NCI-H2081 (cell line): Measurements from ENCODE around the gene FAM227B.
A peak's percentile ranks its signal among the peaks of the same experiment; 100 is the strongest.
"Not testable (repeated sequence)": the region's sequence is repeated elsewhere in the genome, so short reads cannot be mapped to it uniquely, and the experiment has no call there.

Experiments
- DNase-seq, 2 experiments: peaks; one replicate each; lab custom pipeline; 2025; lab: John Stamatoyannopoulos, UW

The FAM227B gene

DNA sequence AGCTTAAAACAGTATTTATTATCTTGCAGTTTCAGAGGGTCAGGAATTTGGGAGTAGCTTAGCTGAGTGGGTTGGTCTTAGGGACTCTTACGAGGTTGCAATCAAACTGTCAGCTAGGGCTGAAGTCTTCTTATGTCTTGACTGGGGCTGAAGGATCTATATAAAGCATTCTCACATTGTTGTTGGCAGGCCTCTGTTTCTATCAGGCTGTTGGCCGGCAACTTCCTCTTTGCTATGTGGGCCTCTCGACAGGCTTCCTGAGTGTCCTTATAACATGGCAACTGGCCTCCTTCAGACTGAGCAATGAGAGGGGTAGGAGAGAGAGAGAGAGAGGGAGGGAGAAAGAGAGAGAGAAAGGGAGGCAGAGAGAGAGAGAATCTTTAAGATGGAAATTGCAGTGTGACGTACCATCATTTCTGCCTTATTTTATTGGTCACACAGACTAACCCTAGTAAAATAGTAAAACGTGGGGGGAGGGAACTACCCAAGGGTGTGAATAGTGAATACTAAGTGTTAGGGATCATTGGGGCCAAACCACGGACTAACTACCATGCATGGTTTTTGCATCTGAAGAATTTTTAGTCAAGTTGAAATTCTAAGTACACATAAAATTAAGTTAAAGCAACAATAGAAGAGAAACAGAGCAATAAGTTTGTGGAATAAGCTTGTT lies 181.5 kb downstream of the FAM227B start:
- no peak for DNase-seq

DNA sequence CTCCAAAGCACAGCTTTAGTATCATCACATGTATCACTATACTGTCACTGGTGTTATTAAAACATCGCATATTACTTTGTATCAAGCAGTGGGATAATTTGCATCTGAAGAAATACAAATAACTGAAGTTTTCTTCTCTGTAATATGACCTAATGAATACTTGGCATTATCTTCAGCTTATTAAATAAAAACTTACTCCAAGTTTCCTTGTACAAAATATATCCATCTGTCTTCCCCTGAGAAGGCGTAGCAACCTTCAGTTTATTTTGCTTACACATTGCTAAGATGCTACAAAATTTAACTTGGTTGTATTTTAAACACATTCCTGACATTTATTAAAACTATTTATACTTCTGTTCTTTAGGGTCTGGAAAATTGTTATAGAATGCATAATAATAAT lies 183.9 kb downstream of the FAM227B start:
- no peak for DNase-seq

DNA sequence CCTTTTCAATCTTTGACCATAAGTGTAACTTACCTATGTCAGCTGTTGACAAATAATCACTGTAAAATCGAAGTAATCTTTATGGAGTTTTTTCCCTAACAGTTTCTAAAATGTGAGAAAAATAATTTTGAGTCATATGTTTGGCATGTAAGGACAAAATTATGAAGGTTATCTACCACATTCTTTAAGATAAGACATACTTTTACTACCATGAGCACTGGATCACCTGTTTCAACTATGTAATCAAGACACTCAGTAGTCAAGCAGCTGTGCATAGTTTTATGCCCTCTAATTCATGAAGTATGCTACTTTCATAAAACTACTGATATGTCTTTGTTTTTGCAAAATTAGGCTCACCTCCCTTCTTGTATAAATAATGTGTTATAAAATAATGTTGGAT lies 185.4 kb downstream of the FAM227B start:
- DNase-seq = no peak

DNA sequence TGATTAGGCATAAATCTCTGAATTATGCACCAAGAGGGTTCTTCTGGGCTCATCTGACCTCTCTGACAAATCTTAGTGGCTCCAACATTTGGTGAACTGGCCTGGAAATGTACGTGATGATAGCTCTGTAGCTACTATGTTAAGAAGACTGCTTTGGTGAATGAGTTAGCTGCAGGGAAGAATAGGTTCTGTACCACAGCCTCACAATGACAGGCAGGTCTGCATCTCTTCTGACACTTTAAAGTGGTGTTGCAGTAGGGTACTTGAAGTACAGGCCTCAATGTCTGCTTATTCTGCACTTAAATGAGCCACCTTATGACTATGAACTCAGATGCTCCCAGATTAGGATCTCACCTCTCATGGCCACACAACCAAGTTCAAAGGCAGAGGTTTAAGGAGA lies 190.6 kb downstream of the FAM227B start:
- no peak for DNase-seq

DNA sequence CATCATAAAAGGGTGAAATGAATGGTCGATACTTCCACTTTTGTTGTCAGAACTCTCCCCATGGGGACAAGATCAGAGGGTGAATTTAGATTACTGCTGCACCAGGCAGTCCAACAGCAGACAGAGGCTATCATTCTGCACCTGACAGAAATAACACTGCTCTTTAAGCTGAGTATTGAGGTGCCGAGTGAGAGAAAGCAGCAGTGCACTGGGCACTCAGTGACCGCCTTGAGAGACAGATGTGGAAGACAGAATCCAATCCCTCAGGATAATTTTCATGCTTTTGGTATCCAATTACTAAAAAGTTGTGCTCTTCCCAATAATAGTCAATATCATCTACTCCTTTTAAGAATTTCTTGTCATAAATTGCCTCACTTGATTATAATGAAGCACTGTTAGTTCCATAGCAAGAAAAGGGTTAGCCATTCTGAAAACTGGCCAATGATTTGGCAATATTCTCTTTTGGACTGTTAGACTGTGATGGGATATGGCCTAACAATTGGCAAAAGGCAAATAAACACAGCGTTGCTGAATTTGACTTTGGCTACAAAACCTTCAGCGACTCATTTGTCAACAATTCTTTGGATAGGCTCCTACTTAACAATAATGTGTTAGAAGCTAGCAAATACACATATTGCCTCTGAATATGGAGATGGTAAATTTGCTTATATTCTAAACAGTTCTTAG lies 192.1 kb downstream of the FAM227B start:
- DNase-seq = no peak

DNA sequence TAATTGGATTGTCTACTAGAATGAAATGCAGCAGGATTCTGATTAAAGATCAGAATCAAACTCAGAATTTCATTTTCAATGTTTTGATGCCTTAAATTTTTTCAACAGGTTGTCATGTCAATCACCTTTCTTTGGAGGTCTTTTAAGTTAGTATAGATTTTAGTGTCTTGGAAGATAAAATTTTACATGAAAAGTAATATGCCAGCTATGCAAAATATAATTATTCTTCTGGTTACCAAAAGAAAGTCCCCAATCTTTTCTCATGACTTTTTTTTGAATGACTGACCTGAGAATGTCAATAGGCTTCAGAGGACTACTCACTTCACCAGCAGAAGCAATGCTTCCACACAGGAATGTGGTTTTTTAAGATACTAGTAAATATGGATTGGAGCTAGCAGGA lies 193.2 kb downstream of the FAM227B start:
- DNase-seq = no peak

DNA sequence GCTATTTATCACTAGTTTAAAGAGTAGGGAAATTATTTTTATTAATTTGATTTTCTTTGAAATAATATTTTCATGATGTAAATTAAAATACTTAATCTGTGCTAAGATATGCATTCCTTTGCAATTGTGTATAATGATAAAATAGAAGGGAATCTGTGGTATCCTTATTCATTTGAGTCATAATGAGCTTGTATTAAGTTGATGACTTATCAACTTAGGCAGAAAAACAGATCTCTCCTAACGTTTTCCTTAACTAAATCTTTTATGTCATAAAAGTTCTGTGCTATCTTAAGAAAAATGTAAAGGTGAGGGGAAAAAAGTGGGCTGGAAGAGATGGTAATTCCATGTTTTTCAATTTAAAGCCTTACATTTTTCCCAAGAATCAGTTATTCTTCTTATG lies 195.7 kb downstream of the FAM227B start:
- DNase-seq = no peak

DNA sequence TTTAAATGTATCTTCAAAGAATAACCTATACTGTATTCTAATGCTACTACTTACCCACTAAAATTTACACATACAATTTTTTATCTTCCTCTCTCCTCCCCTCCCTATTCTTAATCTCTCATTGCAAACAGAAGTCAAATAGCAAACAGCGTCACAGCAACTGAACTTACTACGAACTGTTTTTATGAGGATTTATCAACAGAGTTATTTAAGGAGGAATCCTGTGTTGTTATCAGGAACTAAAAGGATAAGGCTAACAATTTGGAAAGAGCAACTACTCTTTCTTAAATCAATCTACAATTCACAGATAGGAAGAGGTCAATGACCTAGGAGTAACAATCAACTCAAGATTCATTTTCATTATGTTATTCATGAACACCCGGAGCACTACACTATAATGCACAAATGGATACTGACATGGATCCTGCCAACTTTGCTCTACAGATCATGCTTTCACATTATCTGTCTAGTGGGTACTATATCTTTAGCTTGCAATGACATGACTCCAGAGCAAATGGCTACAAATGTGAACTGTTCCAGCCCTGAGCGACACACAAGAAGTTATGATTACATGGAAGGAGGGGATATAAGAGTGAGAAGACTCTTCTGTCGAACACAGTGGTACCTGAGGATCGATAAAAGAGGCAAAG lies 196.6 kb downstream of the FAM227B start:
- no peak for DNase-seq

DNA sequence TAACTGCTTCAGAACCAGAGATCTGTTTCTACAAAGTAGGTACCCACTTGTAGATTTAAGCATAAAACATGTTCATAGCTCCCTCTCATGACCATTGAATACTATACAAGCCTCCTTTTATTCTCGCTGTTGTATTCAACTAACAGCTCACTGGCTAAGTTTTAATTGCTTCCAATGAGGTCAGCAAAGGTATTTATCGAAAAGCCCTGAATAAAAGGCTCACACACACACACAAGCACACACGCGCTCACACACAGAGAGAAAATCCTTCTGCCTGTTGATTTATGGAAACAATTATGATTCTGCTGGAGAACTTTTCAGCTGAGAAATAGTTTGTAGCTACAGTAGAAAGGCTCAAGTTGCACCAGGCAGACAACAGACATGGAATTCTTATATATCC lies 197.6 kb downstream of the FAM227B start, which contains the start of gene FGF7:
FGF7 (plus strand) TSS at position 222 of the 400 bp plus-strand sequence. CDS start 1,056 bp downstream, outside the sequence.
- DNase-seq = no peak

DNA sequence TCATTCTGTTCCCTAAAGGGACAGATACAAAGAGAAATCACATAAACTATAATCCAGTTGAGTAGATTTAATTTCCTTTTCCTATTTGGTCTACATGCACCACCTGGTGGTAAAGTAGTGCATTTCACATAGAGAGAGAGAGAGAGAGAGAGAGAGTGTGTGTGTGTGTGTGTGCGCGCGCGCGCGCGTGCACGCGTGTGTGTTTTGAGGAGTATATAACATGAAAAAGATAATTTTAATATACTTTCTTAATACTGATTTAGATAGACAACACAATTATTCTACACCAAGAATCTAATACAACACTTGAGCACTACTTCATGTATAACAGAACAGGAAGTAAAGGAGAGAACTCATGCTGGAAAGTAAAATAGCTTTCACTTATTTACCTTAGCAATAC lies 198.6 kb downstream of the FAM227B start:
- peak; percentile 44 to 51 for DNase-seq

DNA sequence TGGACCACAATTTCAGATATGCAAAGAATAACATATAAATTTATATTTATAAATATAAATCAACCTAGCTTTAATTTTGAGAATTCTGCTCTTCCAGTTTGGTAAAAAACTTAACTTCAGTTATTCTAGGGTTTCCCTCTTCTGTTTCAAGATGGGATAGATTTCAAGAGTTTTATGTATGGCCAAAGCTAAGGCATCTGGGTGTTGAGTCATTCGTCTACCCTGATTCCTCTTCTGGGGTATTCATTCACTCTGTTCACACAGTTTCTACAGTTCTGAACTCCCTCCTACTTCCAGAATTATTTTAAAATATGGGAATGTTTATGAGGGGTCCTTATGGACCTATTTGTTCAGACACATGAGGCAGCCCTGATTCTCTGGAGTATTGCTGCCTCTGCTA lies 201.8 kb downstream of the FAM227B start:
- no peak for DNase-seq

DNA sequence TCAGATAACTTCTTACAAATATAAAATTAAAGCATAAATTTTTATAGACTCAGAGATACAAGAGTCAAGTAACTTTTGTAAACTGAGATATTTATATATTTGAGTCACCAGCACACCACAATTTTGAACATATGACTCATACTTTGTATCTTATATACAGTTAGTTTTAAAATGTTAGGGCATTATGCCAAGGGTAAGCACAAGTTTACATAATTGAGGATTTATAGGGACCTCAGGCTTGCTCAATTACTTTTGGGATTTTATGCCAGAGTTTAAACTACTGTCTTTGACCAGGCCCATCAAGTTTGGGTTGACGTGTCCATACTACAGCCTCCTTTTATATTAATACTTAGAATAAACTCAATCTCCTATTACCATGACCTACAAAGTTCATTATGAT lies 205.0 kb downstream of the FAM227B start:
- DNase-seq = no peak

DNA sequence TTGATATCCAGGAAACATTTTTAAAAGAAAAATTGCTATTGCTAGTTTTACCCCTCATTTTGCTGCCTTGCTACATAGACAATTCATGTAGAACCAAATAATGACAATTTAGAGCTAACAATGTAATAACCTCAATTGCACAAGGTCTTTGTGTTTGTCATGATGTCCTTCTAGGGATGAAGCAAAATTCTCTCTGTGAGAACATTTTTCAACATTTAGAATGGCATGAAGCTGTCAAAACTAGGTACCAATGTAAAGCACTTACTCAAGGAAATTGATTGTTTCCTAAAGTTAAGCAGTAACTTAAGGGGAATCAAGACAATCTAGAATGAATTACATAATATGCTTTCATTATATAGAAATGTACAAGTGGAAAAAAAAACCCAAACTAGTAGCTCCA lies 205.5 kb downstream of the FAM227B start:
- DNase-seq = no peak

DNA sequence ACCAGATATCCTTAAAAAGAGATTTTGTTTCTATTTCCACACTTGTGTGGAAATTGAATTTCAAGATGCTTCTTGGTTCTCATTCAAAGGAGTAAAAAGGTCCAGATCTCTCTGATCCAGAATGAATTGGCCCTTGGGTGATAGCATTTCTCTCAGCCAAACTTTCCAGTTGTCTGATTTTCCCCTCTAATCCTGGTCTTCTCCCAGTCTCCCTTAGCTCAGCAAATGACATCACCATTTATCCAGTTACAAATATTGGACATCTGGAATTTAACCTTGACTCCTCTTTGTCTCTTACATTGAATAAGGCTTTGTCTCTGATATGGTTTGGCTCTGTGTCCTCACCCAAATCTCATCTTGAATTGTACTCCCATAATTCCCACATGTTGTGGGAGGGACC lies 207.8 kb downstream of the FAM227B start:
- DNase-seq = no peak

DNA sequence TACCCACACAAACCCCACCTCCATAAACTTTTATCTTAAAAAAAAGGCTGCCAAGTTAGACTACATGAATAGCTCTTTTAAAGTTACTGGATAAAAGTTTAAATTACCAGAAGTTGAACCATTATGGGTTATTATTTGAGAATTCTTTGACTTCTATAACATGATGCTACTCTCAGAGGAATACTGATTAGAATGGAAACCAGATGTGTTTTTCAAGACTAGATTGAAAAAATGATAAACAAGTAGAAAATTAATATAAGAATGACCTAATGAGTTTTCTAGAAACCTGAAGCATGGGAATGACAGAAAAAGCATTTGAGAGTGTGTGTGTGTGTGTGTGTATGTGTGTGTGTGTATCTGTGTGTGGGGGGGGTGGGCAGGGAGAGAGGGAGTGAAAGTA lies 210.0 kb downstream of the FAM227B start:
- DNase-seq = no peak

DNA sequence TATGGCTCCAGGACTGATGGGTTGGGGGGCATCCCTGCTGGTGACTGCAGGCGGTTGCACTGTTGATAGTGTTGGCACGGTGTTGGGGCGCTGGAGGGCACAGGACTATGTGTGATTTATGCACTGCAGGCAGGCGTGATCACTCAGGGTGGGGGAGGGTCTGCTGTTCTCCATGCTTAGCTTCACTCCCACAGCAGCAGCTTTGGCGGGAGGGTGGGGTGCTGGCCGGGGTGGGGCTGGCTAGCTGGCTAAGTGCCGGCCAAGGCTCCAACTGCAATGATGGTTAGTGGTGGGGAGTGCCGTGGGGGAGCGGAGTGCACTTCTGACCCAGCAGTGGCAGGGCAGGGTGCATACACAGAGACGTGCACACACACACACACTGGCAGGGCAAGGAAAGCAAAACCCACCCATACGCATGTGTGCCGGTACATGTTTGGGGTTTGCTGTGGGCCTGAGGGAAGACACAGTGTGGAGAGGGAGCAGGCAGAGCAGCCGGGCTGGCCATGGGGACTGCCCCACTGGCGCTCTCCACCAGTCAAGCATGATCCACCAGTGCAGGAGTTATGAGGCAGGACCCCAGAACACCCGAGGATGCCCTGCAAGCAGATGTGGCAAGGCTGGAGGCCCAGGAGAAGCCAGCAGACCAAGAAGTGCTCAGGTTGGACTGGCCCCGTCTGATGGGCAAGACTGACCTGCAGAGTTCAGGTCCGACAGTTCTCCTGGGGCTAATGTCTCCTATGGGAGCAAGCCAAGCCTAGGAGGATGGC lies 214.1 kb downstream of the FAM227B start:
- no peak for DNase-seq

DNA sequence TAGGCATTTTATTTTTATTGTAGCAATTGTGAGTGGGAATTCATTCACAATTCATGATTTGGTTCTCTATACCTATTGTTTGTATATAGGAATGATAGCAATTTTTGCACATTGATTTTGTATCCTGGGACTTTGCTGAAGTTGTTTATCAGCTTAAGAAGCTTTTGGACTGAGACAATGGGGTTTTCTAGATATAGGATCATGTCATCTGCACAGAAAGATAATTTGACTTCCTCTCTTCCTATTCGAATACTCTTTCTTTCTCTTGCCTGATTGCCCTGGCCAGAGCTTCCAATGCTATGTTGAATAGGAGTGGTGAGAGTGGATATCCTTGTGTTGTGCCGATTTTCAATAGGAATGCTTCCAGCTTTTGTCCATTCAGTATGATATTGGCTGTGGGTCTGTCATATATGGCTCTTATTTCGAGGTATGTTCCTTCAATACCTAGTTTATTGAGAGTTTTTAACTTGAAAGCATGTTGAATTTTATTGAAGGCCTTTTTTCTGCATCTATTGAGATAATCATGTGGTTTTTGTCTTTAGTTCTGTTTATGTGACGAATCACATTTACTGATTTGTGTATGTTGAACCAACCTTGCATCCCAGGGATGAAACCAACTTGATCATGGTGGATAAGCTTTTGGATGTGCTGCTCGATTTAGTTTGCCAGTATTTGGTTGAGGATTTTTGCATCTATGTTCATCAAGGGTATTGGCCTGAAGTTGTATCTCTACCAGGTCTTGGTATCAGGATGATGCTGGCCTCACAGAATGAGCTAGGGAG lies 217.9 kb downstream of the FAM227B start:
- not testable (repeated sequence) for DNase-seq

DNA sequence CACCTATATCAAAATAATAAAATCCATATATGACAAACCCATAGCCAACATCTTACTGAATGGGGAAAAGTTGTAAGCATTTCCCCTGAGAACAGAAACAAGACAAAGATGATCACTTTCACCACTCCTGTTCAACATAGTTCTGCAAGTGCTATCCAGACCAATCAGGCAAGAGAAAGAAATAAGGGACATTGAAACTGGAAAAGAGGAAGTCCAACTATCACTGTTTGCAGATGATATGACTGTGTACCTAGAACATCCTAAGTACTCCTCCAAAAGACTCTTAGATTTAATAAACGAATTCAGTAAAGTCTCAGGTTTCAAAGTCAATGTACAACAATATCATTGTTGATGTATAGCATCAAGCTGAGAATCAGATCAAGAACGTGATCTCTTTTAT lies 233.1 kb downstream of the FAM227B start:
- DNase-seq = no peak

DNA sequence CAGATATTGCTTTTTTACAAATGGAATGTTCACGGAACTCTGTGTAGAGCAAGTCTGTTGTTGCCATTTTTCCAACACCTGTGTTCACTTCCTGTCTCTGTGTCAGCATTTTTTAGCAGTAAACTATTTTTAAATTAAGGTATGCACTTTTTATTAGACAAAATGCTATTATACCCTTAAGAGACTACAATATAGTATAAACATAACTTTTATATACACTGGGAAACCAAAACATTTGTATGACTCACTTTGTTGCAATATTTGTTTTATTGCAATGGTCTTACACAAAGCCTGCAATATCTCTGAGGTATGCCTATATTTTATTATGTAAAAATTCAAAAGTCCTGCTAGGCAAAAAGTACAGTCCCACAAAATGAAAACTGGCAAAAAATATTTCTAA lies 237.4 kb downstream of the FAM227B start:
- no peak for DNase-seq

DNA sequence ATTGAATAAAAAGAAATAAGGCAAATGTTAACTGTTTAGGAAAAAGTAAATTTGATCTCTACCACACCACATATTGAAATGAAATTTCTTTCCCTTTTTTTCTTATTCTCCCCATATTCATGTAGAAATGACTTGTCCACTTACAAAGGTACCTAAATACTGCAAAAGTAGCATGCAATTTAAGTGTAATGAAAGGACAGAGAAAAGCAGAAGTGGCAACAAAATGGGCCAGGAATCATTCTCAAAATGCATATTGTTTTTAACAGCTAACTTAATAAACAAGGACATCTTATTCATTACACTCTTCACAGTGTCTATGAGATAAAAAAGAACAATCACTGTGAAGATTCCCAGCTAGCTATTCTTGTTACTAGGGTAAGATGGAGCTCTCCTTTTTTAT lies 238.2 kb downstream of the FAM227B start:
- no peak for DNase-seq

DNA sequence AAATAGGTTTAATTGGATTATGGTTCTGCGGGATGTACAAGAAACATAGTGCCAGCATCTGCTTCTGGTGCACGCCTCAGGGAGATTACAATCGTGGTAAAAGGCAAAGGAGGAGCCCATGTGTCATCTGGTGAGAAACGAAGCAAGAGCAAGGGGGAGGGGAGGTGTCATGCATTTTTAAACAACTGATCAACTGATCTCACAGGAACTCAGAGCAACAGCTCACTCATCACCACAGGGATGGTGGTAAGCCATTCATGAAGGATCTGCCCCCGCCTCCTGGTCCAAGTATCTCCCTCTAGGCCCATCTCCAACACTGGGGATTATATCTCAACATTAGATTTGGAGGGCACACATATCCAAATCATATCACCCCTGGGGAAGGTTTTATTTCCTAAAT lies 239.7 kb downstream of the FAM227B start:
- no peak for DNase-seq

DNA sequence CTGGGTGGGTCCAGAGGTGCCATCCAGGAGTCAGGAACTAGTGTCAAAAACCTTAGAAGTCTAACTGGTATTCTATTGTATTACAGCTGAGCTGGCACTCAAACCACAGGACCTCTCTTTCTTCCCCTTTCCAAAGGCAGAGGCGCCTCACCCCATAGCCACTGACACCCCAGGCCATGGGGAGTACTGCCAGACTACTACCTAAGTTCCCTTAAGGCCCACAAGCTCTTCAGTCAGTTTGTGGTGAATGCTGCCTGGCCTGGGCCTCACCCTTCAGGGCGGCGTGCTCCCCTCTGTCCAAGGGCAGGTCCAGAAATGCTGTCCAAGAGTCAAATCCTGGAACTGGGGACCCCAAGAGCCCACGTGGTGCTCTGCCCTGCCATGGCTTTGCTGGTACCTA lies 240.6 kb downstream of the FAM227B start:
- DNase-seq = no peak
